GM18499 (cell line): ENCODE data around the gene RYR1.
A peak's percentile ranks its signal among the peaks of the same experiment; 100 is the strongest.
"Not testable (repeated sequence)": the region's sequence is repeated elsewhere in the genome, so short reads cannot be mapped to it uniquely, and the experiment has no call there.

Experiments
- ATAC-seq: cut with Tn5 transposase; IDR thresholded peaks from one replicate; pipeline ENCODE4 v1.9.1; 2021; ENCODE audit warnings: moderate number of reproducible peaks; ENCODE audit not compliant: insufficient read depth, unreplicated experiment

RYR1 gene

DNA sequence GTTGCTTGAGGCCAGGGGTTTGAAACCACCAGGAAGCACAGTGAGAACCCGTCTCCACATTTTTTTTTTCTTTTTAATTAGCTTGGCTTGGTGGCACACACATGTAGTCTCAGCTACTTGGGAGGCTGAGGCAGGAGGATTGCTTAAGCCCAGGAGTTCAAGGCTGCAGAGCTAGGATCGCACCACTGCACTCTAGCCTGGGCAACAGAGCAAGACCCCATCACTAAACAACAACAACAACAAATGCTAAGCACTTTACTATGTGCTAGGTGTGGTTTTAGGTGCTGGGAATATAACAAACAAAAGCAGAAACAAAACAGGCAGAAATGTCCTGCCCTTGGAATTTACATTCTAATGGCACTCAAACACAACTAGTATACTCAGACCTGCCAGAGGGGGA lies 51.3 kb downstream of the RYR1 start:
- no peak for ATAC-seq

DNA sequence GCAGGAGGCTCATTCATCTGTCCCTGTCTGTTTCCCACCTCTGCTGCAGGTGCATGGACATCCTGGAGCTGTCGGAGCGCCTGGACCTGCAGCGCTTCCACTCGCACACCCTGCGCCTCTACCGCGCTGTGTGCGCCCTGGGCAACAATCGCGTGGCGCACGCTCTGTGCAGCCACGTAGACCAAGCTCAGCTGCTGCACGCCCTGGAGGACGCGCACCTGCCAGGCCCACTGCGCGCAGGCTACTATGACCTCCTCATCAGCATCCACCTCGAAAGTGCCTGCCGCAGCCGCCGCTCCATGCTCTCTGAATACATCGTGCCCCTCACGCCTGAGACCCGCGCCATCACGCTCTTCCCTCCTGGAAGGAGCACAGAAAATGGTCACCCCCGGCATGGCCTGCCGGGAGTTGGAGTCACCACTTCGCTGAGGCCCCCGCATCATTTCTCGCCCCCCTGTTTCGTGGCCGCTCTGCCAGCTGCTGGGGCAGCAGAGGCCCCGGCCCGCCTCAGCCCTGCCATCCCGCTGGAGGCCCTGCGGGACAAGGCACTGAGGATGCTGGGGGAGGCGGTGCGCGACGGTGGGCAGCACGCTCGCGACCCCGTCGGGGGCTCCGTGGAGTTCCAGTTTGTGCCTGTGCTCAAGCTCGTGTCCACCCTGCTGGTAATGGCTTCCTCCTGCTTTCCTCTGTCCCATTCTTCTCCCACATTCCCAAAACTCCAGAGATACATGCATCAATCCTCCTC lies 52.2 kb downstream of the RYR1 start:
- no peak for ATAC-seq

DNA sequence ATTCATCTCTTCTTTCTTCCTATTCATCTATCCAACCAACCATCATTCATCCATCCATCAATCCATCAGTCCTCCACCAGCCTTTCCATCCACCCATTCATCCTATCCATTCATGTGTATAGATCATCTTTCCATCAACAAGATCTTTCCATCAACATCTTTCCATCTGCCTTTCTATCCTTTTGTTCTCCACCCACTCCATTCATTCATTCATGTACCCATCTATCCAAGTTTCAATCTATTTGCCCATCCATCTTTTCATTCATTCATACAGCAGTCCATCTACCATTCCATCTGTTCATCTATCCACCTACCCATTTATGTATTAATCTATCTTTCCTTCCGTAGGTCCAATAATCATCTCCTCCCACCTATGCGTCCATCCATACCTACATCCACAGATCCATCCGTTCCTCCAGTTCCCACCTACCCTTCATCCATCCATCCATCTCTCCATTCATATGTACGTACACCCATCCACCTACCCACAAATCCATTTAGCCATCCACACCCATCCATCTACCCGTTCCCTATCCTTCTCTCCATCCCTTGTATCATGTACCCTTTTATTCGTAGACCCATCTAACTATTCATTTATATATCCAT lies 53.3 kb downstream of the RYR1 start:
- no peak for ATAC-seq

DNA sequence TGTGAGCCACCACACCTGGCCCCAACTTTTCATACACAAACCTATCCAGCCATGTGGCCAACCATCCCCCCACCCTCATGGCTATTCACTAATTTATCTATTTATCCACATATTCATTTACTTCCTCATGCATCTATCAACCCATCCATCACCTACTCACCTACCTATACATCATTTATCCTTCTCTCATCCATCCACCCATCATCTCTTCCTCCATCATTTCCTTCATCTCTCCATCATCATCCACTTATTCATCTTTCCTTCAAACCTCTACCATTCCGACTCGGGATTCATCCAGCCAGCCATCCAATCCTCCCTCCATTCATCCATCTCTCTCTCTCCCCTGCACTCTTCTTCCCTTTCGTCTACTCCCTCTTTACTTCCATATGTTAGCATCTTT lies 54.6 kb downstream of the RYR1 start:
- no peak for ATAC-seq

DNA sequence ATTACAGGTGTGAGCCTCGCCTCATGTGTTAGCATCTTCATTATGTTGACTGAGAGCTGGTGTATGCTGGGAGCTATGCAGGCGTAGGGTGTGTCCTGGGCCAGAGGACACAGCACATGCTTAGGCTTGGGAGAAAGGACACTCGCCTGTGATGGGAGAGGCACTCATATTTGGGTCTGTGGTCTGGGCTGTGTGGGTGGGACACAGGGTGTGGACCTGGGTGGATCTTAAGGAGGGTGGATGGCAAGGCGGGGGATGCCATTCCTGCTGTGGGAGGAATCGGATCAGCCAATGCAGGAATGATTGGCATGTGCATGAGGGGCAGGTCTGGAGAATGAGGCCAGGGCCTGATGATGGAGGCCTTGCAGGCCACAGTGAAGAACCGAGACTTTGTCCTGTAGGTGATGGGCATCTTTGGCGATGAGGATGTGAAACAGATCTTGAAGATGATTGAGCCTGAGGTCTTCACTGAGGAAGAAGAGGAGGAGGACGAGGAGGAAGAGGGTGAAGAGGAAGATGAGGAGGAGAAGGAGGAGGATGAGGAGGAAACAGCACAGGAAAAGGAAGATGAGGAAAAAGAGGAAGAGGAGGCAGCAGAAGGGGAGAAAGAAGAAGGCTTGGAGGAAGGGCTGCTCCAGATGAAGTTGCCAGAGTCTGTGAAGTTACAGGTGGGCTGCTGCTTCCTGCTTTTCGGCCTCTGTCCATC lies 55.4 kb downstream of the RYR1 start:
- no peak for ATAC-seq

DNA sequence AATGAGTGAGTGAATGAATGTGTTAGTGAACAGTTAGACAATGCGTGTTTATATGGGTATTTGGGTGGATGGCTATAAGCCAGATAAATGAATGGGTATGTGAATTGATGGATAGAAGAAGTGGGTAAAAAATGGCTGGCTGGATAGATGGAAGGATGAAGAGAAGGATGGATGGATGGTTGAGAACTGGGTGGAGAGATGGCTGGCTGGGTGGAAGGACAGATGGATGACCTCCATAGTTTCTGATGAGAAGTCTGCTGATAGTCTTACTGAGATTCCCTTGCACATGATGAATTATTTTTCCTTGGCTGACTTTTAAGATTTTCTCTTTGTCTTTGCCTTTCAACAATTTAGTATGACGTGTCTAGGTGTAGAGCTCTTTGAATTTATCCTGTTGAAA lies 57.4 kb downstream of the RYR1 start:
- no peak for ATAC-seq

DNA sequence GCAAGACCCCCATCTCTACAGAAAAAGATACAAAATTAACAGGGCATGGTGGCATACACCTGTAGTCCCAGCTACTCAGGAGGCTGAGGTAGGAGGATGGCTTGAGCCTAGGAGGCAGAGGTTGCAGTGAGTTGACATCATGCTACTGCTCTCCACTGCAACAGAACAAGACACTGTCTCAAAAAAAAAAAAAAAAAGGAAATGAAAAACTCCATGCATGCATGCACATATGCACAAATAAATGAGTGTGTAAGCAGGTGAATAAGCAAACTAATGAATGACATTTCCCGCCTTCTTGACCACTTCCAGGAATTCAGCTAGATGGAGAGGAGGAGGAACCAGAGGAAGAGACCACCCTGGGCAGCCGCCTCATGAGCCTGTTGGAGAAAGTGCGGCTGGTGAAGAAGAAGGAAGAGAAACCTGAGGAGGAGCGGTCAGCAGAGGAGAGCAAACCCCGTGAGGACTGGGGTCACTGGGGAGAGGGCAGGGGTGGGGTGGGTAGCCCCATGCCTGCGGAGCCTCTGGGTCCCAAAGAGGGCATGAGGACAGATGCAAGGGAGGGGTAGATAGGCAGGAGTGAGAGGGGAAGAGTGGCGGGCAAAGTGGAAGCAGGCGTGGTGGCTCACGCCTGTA lies 58.8 kb downstream of the RYR1 start:
- no peak for ATAC-seq

DNA sequence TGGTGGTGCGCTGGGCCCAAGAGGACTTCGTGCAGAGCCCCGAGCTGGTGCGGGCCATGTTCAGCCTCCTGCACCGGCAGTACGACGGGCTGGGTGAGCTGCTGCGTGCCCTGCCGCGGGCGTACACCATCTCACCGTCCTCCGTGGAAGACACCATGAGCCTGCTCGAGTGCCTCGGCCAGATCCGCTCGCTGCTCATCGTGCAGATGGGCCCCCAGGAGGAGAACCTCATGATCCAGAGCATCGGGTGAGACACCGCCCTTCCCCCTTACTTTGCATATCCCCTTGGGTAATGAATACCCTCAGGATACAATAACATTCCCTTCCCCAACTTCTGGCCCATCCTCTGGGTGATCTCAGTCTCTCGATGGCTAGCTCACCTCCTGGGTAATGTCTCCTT lies 60.9 kb downstream of the RYR1 start:
- ATAC-seq = no peak

DNA sequence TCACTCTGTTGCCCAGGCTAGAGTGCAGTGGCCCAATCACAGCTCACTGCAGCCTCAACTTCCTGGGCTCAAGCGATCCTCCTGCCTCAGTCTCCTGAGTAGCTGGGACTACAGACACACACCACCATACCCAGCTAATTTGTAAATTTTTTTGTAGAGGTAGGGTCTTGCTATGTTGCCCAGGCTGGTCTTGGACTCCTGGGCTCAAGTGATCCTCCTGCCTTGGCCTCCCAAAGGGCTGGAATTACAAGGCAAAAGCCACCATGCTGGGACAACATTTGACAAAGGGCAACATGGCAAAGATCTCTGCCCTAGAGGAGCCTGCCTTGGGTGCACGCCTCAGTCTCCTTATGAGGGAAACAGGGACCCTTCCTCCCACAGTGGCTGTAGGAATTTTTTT lies 61.9 kb downstream of the RYR1 start:
- ATAC-seq = not testable (repeated sequence)

DNA sequence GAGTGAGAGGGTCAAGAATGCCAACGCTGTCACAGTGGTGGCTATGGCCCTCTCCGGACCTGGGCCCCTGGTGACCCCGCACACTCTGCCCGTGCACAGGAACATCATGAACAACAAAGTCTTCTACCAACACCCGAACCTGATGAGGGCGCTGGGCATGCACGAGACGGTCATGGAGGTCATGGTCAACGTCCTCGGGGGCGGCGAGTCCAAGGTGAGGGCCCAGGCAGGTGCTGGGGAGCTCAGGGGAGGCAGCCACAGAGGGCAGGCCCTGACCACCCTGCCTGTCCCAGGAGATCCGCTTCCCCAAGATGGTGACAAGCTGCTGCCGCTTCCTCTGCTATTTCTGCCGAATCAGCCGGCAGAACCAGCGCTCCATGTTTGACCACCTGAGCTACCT lies 62.6 kb downstream of the RYR1 start:
- no peak for ATAC-seq

DNA sequence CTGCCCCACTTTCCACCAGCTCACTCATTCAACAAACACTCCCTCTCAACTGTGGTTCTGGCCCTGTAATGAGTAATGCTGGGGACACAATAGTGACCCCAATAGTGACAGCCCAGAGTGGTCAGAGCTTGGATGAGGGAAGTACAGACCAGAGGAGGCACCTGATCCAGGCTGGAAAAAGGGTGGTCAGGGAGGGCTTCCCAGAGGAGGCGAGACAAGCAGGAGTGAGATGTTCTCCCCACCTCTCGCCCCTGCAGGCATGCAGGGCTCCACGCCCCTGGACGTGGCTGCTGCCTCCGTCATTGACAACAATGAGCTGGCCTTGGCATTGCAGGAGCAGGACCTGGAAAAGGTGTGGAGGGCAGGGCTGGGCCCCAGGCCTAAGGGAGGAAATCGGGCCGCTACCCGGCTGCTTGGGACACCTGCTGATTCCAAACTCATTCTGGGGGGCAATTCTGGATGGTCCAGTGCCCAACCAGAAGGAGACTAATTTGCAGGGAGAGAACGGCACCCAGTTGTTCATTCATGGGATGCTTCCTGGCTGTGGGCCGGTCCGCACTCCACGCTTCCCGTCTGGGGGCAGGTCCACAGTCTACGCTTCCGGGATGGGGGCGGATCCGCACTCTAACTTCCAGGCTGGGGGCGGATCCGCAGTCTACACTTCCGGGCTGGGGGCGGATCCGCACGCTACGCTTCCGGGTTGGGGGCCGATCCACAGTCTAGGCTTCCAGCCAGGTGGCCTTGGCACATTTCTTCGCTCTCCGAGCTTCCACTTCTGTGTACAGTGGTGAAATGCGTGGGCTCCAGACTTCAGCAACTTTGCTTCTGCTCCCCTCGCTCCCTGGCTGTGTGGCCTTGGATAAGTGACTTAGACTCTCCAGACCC lies 63.4 kb downstream of the RYR1 start:
- no peak for ATAC-seq

DNA sequence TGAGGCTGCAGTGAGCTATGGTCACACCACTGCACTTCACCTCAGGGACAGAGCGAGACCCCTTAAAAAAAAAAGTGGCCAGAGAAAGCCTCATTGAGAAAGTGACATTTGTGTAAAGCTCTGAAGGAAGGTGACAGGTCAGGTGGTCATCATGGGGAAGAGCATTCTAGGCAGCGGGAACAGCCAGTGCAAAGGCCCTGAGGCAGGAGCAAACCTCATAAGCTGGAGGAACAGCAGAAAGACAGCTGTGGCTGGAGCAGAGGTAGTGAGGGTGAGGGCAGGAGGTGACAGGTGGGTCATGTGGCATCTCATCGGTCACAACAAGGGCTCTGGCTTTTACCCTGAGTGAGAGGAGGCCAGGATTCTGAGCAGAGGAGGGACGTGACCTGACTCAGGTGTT lies 64.4 kb downstream of the RYR1 start:
- no peak for ATAC-seq

DNA sequence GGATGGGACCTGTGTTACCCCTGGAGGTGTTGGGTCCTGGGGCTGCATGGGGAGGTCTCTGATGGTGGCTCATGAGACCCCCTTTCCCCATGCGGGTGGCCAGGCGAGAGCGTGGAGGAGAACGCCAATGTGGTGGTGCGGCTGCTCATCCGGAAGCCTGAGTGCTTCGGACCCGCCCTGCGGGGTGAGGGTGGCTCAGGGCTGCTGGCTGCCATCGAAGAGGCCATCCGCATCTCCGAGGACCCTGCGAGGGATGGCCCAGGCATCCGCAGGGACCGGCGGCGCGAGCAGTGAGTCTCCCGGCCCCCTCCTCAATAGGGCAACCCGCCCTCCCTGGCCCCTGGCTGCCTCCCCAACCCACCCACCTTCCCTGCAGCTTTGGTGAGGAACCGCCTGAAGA lies 66.0 kb downstream of the RYR1 start:
- no peak for ATAC-seq

DNA sequence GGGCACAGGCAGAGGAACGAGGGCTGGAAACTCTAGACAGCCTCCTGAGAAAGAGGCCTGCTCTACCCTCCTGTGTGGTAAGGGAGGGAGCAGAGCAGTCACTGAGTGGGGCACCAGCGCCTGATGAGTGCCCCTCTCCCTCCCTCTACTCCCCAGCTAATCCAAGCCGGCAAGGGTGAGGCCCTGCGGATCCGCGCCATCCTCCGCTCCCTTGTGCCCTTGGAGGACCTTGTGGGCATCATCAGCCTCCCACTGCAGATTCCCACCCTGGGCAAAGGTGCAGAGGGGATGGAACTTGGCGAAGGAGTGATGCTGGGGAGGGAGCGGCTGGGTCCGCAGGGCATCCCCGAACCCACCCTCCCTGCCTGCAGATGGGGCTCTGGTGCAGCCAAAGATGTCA lies 67.0 kb downstream of the RYR1 start:
- no peak for ATAC-seq

DNA sequence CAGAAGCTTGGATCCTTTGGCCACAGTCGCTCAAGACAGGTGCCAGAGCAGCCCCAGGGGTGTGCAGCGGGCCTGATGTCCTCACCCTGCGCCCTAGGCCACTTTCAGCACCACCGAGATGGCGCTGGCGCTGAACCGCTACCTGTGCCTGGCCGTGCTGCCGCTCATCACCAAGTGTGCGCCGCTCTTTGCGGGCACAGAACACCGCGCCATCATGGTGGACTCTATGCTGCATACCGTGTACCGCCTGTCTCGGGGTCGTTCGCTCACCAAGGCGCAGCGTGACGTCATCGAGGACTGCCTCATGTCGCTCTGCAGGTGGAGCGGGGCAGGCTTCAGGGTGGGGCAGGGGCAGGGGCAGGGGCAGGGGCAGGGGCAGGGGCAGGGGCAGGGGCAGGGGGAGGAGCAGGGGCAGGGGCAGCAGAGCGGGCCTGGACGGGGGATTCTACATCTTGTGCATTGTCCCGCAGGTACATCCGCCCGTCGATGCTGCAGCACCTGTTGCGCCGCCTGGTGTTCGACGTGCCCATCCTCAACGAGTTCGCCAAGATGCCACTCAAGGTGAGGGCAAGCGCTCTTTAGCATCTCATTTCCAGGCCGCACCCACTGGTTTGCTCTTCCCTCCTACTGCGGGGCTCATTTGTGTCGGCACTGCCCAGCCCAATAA lies 69.1 kb downstream of the RYR1 start:
- no peak for ATAC-seq

DNA sequence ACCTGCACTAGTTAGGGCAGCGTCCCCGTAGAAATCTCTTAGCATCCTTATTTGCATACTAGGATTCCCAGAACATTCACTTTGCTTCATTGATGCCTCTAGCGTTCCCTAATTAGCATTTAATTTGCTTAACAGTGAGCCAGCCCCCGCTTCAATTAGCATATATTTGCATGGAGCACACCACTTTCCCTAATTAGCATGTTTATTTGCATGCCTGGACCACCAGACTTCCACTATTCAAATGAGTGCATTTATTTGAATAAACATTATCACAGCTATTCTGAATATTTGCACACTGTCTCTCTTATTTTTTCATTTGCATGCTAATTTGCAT lies 69.6 kb downstream of the RYR1 start:
- ATAC-seq = no peak

DNA sequence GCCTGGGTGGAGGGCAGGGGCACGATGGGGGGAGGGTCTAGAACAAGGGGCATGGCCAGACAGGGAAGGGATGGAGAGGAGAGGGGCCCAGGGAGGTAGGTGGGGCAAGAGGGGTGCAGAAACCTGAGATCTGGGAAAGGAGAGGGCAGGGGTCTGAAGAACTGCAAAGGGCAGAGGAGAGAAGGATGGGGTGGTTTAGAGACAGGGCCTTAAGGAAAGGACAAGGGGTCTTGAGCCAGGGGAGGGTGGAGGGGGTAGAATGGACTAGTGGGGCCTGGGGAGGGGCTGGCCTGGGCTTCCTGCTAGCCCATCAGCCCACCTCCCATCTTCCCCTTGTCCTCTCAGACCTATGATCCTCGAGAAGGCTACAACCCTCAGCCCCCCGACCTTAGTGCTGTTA lies 72.5 kb downstream of the RYR1 start:
- no peak for ATAC-seq

DNA sequence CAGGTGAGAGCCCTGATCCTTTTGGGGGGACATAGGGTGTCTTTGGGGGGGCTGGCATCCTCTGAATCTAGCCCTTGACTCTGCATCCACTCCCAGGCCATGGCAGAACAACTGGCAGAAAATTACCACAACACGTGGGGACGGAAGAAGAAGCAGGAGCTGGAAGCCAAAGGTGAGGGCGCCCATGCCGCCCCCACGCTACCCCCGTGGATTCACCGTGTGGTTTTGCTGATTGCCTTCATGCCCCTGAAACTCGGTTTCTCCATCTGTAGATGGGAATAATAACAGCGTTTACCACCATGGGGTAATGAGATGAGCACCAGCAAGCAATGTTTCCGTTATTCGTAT lies 72.9 kb downstream of the RYR1 start:
- ATAC-seq = no peak

DNA sequence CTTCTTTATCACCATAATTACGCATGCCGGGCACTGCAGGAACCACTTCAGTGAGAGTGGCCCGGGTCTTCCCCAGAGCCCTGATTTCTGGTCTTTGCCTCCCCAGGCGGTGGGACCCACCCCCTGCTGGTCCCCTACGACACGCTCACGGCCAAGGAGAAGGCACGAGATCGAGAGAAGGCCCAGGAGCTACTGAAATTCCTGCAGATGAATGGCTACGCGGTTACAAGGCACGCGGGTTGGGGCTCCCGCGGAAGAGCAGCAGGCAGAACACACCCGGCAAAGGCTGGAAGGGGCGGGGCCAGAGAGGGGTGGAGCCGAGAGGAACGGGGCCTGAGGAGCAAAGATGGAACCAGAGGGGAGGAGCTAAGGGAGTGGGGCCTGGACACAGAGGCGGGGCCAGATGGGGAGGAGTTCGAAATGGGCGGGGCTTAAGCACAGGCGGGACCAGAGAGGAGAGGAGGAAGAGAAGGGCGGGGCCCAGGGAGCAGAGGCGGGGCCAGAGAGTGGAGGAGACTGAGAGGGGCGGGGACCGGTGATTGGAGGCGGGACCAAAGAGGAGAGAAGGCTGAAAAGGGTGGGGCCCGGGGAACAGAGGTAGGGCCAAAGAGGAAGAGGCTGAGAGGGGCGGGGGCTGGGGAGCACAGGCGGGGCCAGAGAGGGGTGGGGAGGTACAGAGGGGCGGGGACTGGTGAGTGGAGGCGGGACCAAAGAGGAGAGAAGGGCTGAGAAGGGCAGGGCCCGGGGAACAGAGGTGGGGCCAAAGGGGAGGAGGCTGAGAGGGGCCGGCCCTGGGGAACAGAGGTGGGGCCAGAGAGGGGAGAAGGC lies 73.4 kb downstream of the RYR1 start:
- peak; percentile 76 for ATAC-seq
